GM19351 (cell line): ENCODE data around the gene IQSEC1.
"Not testable (repeated sequence)": the region's sequence is repeated elsewhere in the genome, so short reads cannot be mapped to it uniquely, and the experiment has no call there.

Experiments
- ATAC-seq: cut with Tn5 transposase; IDR thresholded peaks from one replicate; pipeline ENCODE4 v1.9.1; 2021; ENCODE audit warnings: mild to moderate bottlenecking, moderate library complexity; ENCODE audit not compliant: unreplicated experiment

IQSEC1 gene

GRCh38 chr3:12884186-12884680, 189.0 kb downstream of the IQSEC1 start:
- no peak for ATAC-seq

- ATAC-seq = no peak
These were observed 190.6 kb downstream of the IQSEC1 start for GRCh38 chr3:12882336-12883310.

- ATAC-seq = peak; percentile 74
These were observed 191.4 kb downstream of the IQSEC1 start for GRCh38 chr3:12881858-12882257.

GRCh38 chr3:12879191-12879815, 193.9 kb downstream of the IQSEC1 start:
- ATAC-seq = no peak

- not testable (repeated sequence) for ATAC-seq
These were observed 194.5 kb downstream of the IQSEC1 start for GRCh38 chr3:12878758-12879157.

GRCh38 chr3:12878141-12878574, 195.1 kb downstream of the IQSEC1 start:
- ATAC-seq = no peak

GRCh38 chr3:12877040-12877439, 196.2 kb downstream of the IQSEC1 start:
- ATAC-seq = no peak

GRCh38 chr3:12875857-12876836, 197.1 kb downstream of the IQSEC1 start:
- ATAC-seq = peak; percentile 78

GRCh38 chr3:12871404-12871983, 201.7 kb downstream of the IQSEC1 start:
- no peak for ATAC-seq

GRCh38 chr3:12870942-12871341, 202.3 kb downstream of the IQSEC1 start:
- peak; percentile 59 for ATAC-seq

GRCh38 chr3:12869035-12869621, 204.1 kb downstream of the IQSEC1 start:
- ATAC-seq = peak; percentile 62

- ATAC-seq = peak; percentile 55
These were observed 204.9 kb downstream of the IQSEC1 start for GRCh38 chr3:12868039-12869034.

- no peak for ATAC-seq
These were observed 206.4 kb downstream of the IQSEC1 start for GRCh38 chr3:12866836-12867235.

GRCh38 chr3:12865271-12865670, 208.0 kb downstream of the IQSEC1 start:
- ATAC-seq = no peak

- ATAC-seq = no peak
These were observed 210.8 kb downstream of the IQSEC1 start for GRCh38 chr3:12862387-12862786.

- no peak for ATAC-seq
These were observed 211.6 kb downstream of the IQSEC1 start for GRCh38 chr3:12861611-12862010.

- ATAC-seq = no peak
These were observed 213.4 kb downstream of the IQSEC1 start for GRCh38 chr3:12859840-12860239.

GRCh38 chr3:12856626-12857025, 216.6 kb downstream of the IQSEC1 start:
- no peak for ATAC-seq

GRCh38 chr3:12854565-12854964, 218.7 kb downstream of the IQSEC1 start:
- no peak for ATAC-seq
